Ishikawa (cell line): ENCODE data around the gene ANKRD33B.

Experiments
- CEBPB ChIP-seq: IDR thresholded peaks from 2 replicates; pipeline ENCODE4 v1.6.1; 2012
- CREB1 ChIP-seq: IDR thresholded peaks from 2 replicates; pipeline ENCODE4 v1.6.1; 2012; ENCODE audit warnings: low read depth
- EGR1 ChIP-seq: IDR thresholded peaks from 2 replicates; pipeline ENCODE4 v1.6.1; 2012
- EP300 ChIP-seq: IDR thresholded peaks from 2 replicates; pipeline ENCODE4 v1.6.1; 2012; ENCODE audit warnings: borderline replicate concordance
- FOXM1 ChIP-seq: IDR thresholded peaks from 2 replicates; pipeline ENCODE4 v1.6.1; 2012; ENCODE audit warnings: low read depth, borderline replicate concordance
- MAX ChIP-seq: IDR thresholded peaks from 2 replicates; pipeline ENCODE4 v1.6.1; 2012
- NFIC ChIP-seq: IDR thresholded peaks from 2 replicates; pipeline ENCODE4 v1.6.1; 2012
- TAF1 ChIP-seq: IDR thresholded peaks from 2 replicates; pipeline ENCODE4 v1.6.1; 2012; ENCODE audit warnings: low read depth, mild to moderate bottlenecking
- TCF12 ChIP-seq: IDR thresholded peaks from 2 replicates; pipeline ENCODE4 v1.6.1; 2012; ENCODE audit warnings: low read depth
- YY1 ChIP-seq: IDR thresholded peaks from 2 replicates; pipeline ENCODE4 v1.6.1; 2012; ENCODE audit warnings: low read depth
- ZBTB7A ChIP-seq: IDR thresholded peaks from 2 replicates; pipeline ENCODE4 v1.6.1; 2012; ENCODE audit warnings: low read depth
- TF ChIP-seq, protein P1 (sequence below): IDR thresholded peaks from 2 replicates; pipeline ENCODE4 v1.6.1; 2012; ENCODE audit warnings: low read depth, mild to moderate bottlenecking
- TF ChIP-seq, protein P2 (sequence below): IDR thresholded peaks from 2 replicates; pipeline ENCODE4 v1.6.1; 2012

DNA sequence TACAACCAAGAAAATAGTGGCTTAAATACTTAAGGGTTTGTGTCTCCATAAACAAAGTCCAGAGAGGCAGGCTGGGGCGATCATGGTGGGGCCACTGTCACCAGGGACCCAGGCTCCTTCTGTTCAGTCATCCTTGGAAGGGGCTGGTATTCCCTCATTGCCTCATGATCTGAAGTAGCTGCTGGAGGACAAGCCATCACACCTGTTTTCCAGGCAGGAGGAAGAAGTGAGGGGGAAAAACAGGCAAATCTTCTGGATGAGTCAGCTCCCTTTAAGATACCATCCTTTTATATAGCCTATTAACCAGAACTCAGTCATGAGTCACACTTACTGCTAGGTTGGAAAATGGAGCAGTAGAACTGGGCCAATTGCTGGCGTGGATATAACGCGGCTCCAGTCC is 104.8 kb downstream of the ANKRD33B start:
- no peak for TF ChIP-seq CEBPB
- TF ChIP-seq YY1 = no peak
- TF ChIP-seq, protein P1, sequence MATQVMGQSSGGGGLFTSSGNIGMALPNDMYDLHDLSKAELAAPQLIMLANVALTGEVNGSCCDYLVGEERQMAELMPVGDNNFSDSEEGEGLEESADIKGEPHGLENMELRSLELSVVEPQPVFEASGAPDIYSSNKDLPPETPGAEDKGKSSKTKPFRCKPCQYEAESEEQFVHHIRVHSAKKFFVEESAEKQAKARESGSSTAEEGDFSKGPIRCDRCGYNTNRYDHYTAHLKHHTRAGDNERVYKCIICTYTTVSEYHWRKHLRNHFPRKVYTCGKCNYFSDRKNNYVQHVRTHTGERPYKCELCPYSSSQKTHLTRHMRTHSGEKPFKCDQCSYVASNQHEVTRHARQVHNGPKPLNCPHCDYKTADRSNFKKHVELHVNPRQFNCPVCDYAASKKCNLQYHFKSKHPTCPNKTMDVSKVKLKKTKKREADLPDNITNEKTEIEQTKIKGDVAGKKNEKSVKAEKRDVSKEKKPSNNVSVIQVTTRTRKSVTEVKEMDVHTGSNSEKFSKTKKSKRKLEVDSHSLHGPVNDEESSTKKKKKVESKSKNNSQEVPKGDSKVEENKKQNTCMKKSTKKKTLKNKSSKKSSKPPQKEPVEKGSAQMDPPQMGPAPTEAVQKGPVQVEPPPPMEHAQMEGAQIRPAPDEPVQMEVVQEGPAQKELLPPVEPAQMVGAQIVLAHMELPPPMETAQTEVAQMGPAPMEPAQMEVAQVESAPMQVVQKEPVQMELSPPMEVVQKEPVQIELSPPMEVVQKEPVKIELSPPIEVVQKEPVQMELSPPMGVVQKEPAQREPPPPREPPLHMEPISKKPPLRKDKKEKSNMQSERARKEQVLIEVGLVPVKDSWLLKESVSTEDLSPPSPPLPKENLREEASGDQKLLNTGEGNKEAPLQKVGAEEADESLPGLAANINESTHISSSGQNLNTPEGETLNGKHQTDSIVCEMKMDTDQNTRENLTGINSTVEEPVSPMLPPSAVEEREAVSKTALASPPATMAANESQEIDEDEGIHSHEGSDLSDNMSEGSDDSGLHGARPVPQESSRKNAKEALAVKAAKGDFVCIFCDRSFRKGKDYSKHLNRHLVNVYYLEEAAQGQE = no peak
- TF ChIP-seq EP300 = no peak
- TF ChIP-seq TCF12 = no peak
- TF ChIP-seq, protein P2, sequence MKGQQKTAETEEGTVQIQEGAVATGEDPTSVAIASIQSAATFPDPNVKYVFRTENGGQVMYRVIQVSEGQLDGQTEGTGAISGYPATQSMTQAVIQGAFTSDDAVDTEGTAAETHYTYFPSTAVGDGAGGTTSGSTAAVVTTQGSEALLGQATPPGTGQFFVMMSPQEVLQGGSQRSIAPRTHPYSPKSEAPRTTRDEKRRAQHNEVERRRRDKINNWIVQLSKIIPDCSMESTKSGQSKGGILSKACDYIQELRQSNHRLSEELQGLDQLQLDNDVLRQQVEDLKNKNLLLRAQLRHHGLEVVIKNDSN = no peak
- no peak for TF ChIP-seq TAF1
- TF ChIP-seq CREB1 = no peak
- TF ChIP-seq ZBTB7A = no peak
- no peak for TF ChIP-seq FOXM1
- TF ChIP-seq NFIC = no peak
- TF ChIP-seq EGR1 = no peak
- TF ChIP-seq MAX = no peak
